ENCODE data around the gene REL.
"Not testable (repeated sequence)": the region's sequence is repeated elsewhere in the genome, so short reads cannot be mapped to it uniquely, and the experiment has no call there.

REL gene

GRCh38 chr2:60881047-60881932 lies at the start of gene REL:
TSS of gene REL (plus strand) at chr2:60881574. CDS start at chr2:60881841, 267 bp downstream.
- peak; percentile 89 to 95 for DNase-seq

DNA sequence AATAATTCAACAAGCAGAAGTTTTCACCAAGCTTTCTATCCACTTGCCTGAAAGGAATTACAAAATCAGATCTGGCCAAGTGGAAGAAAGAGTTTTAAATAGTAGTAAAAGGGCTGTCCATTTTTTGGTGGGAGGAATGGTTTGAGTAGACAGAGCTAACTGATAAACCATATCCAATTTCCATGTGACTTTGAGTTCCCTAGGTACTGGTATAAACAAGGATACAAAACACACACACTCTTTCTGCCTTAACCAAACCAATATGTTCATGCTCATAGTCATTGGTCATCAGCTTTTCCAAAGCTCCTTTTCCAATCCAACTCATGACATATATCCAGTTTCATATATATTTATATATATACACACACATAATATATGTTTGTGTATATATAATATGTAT lies 49.5 kb upstream of the REL start:
- no peak for DNase-seq

GRCh38 chr2:60832621-60833020 lies 48.8 kb upstream of the REL start:
- no peak for DNase-seq

DNA sequence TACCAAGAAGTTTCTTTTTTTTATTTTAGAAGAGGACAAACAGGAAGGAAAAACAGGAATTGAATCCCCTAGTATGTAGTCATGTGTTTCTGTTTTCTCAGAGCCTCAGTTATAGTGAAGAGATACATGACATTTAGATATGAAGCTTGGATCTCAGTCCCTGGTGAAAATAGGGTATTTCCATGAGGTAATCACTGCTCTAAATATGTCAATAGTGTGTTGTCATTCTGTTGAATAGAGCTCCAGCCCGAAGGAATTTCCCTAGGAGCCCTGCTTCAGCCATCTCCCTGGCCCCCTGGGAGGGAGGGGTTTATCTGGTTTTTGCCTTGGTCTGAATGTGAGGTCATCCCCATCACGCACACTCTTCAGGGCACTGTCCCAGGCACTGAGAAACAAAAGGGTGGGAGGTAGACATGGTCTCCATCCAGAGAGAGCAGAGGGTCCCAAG lies 47.1 kb upstream of the REL start:
- no peak for DNase-seq

DNA sequence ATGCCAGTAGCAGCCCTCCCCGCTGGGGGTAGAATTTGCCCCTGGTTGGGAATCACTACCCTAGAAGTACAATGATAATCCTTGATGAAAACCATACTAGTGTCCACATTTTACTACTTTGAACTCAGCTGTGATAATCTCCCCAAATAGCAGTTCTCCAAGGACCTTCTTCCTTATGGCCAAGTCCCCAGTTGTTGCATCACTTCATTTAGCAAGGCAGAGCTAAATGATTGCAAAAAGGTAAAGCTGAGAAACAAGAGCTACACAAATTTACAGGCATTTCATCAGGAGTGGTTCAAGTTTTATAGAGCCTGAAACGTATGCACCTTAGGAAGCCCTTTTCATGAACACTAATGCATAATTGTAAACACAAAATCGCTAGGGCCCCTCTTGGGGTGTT lies 44.9 kb upstream of the REL start:
- no peak for DNase-seq

DNA sequence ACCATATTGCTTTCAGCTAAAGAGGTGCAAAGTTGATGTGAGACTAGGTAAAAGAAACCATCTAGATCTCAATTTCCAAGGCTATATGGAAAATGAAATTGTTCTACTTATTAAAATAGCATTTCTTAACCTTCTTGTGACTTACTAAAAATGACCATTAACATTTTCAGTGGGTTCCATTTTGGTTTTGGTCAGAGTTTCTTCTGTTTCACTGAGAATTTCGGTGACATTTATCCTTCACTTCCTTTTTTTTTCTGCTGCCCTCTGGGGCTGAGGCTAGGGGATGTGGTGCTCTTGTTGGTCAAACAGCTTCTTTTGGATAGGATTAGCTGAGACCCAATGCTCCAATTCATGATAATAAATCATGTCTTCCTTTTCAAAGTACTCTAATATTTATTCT lies 44.3 kb upstream of the REL start:
- no peak for DNase-seq

DNA sequence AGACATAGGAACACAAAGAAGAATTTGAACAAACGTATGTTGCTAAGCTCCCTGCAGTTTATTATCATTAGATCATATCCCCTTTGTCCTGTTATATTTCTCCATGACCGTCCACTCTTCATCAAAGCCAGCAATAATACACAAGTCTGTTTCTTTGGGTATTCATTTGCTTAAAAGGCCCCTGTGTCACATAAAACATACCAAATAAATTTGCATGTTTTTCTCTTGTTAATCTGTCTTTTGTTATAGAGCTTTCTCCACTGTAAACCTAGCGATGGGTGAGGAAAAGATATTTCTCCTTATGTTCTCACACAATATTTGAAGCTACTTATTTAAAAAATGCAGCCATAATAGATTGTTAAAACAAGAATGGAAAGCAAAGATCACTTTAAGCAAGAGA lies 42.9 kb upstream of the REL start:
- DNase-seq, result no peak

DNA sequence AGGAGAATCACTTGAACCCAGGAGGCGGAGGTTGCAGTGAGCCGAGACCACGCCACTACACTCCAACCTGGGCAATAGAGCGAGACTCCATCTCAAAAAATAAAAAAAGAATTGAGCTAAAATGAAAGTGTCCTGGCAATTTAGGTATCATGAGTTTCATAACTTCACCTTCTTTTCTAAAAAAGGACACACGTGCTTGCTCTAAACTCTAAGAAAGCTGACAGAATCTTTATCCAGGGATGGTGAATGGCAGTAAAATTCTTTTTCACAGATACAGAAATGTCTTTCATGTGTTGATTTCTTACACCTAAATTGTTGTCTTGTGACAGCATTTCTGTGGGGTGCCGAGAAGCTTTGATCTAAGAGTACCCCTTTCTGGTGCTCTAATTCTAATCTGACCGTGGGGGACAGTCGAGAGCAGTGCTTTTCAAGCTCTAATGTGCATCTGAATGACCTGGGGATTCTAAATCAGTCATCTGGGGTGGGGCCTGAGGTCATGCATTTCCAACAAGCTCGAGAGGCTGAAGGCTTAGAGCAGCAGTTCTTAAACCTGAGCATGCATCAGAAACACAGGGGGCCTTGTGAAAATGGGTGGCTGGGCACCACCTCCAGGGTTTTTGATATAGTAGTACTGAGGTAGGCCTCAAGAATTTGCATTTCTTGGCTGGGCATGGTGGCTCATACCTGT lies 42.1 kb upstream of the REL start:
- no peak for DNase-seq

- DNase-seq, result no peak
These were observed 40.5 kb upstream of the REL start for GRCh38 chr2:60840880-60841279.

DNA sequence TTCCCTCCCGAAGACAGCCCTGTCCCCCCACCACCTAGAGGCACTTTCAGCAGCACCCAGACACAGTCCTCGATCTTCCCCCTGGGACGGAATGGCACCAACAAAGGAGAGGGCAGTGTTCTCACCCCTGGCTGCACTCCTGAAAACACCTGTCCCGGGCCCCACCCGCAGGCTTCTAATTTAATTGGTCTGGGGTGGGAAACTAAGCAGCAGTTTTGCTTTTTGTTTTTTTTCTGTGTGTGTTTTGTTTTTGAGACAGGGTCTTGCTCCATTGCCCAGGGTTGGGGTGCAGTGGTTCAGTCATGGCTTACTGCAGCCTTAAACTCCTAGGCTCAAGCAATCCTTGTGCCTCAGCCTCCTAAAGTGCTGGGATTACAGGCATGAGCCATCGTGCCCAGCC lies 38.4 kb upstream of the REL start:
- no peak for DNase-seq

DNA sequence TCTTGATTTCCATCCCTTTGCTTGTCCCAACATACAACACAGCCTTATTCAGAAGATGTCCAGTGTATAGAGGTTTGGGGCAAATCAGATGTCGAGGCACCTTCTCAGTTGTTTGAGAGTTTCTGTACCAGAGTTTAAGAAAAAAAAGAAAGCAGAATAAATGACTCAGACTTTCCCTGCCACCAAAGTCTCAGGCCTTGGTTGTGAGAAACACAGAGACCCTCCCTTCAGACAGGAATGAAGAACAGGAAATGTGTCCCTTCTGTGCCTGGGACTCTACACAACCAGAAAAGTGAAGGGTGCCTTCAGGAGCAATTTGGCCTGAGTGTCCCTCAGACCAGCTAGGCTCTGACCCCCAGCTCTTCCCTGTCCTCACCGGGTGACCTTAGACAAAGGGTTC lies 37.3 kb upstream of the REL start:
- DNase-seq, result no peak

- DNase-seq, result no peak
These were observed 33.5 kb upstream of the REL start for GRCh38 chr2:60847854-60848253.

- DNase-seq, result no peak
These were observed 32.2 kb upstream of the REL start for GRCh38 chr2:60849187-60849586.

DNA sequence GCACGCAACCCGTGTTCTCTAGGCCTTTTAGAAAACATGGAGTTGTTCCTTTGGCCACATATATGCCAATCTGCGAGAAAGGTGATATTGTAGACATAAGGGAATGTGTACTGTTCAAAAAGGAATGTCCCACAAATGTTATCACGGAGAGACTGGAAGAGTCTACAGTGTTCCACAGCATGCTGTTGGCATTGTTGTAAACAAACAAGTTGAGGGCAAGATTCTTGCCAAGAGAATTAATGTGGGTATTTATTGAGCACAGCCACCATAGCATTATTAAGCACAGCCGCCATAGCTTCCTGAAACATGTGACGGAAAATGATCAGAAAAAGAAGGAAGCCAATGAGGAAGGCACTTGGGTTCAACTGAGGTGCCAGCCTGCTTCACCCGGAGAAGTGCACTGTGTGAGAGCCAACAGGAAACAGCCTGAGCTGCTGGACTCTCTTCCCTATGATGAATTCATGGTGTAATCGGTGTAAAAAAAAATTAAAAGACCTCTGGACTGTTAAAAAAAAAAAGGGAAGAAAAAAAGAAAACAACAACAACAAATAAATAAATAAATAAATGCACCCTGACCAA lies 29.0 kb upstream of the REL start:
- no peak for DNase-seq

- no peak for DNase-seq
These were observed 27.8 kb upstream of the REL start for GRCh38 chr2:60853531-60853930.

- no peak for DNase-seq
These were observed 25.2 kb upstream of the REL start for GRCh38 chr2:60855989-60856669.

DNA sequence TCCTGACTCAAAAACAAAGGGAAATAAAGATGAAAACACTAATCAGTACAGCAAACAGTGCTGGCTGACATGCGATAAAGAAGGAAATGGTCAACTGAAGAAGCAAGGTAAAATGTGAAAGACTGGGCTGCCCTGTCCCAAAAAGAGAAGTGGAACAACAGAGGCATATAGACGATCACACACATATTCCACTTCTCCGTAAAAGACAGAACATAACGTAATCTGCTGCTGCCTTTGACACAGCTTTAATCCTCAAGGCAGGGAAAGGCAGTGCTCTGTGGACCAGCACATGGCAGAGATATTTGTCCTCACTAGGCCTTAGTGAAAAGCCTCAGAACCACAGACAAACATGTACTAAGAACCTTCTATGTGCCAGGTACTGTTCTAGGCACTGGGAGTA lies 24.3 kb upstream of the REL start:
- DNase-seq, result no peak

DNA sequence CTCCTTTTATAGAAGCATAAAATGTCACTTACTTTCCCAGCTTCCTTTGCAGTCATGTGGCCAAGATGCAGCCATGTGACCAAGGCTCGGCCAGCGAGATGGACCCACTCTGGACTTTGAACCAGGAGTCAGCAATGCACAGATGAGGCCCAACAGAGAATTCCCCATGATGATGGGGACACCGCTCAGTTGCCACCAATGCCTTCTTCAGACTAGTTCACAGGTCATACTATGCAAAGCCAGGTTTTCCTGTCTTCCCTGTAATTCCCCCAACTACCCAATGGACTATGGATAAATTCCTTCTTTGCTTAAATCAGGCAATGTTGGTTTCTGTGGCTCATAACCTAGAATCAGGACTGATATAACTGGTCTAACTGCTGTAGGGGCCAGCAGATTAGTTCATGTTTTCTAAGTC lies 22.5 kb upstream of the REL start:
- DNase-seq, result no peak

- no peak for DNase-seq
These were observed 19.6 kb upstream of the REL start for GRCh38 chr2:60861736-60862135.

- no peak for DNase-seq
These were observed 18.7 kb upstream of the REL start for GRCh38 chr2:60862642-60863041.

DNA sequence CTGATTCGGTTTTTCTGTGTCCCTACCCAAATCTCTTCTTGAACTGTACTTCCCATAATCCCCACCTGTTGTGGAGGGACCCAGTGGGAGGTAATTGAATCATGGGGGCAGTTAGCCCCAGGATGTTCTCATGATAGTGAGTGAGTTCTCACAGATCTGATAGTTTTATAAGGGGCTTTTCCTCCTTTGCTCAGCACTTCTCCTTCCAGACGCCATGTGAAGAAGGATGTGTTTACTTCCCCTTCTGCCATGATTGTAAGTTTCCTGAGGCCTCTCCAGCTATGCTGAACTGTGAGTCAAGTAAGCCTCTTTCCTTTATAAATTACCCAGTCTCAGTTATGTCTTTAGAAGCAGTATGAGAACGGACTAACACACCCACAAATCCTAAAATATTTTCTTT lies 16.0 kb upstream of the REL start:
- not testable (repeated sequence) for DNase-seq

GRCh38 chr2:60867007-60867406 lies 14.4 kb upstream of the REL start:
- no peak for DNase-seq

DNA sequence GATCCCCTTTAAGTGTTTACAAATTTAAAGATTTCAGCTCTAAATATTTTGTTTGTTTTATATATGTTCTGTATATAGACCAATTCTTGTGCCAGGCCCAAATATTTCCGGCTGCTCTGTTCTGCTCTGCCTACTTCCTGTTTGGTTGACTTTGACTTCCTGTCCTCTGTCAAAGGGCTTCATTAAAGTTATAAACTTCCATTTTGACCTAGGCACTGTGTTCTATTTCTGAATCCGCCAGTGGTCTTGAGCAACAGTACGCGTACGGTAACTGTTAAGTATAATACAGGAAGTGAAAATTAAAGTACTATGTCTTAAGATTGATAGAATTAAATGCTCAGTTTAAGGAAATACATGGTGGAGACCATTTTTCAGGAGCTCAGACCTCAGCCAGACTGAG lies 13.5 kb upstream of the REL start:
- DNase-seq, result peak; percentile 13 to 20

All from activated CD4-positive, alpha-beta T cell treated with anti-CD3 and anti-CD28 coated beads for 4 hours (primary cell).